Measurements from ENCODE around the gene MAP2. TPM values are rescaled to one million over a fixed set of nuclear protein-coding genes. Genes with fewer than 3 reads are reported as not detected.

MAP2 gene
- total and polyA plus RNA-seq, 9 donors: 5.4 to 23.9 (median 9.6) TPM

- H3K4me1 ChIP-seq (ENCODE audit: insufficient read depth): no peaks in the 10 kb centered on the region
- H3K27me3 ChIP-seq: no peaks in the 10 kb centered on the region
- no peaks in the 10 kb centered on the region for H3K9me3 ChIP-seq
- no peaks in the 10 kb centered on the region for H3K36me3 ChIP-seq
- no peak overlapping the region for H3K27ac ChIP-seq
- intact Hi-C loops (cut with DNase I): no loop called here
- TF ChIP-seq CTCF (IDR thresholded peaks at IDR 0.05) (no peak), POLR2A (IDR thresholded peaks at IDR 0.05) (no peak), EP300 (IDR thresholded peaks at IDR 0.05) (no peak)
- WGBS, 3 donors: 75 to 87% (median 81%) methylated on average over 4 of the region's 4 CpGs
- no peak overlapping the region for H3K4me3 ChIP-seq
- no peak for DNase-seq
Observed at GRCh38 chr2:209411718-209412117, 12.1 kb upstream of the MAP2 start.

GRCh38 chr2:209413311-209414014, 10.4 kb upstream of the MAP2 start:
- Histone ChIP-seq H3K36me3 (no peaks in the 10 kb centered on the region), H3K9me3 (no peaks in the 10 kb centered on the region), H3K4me3 (no peak overlapping the region), H3K27ac (no peak overlapping the region), H3K4me1 (ENCODE audit: insufficient read depth) (no peaks in the 10 kb centered on the region), H3K27me3 (peaks cover 4% of the 10 kb centered on the region)
- 67 to 76% (median 71%) methylated on average over 1 of the region's 1 CpG for WGBS, 3 donors
- intact Hi-C loops (cut with DNase I): no loop called here
- no peak for DNase-seq
- no peak for TF ChIP-seq EP300 (IDR thresholded peaks at IDR 0.05)

GRCh38 chr2:209416913-209417312, 6.9 kb upstream of the MAP2 start:
- H3K27ac ChIP-seq: no peak overlapping the region
- H3K4me1 ChIP-seq (ENCODE audit: insufficient read depth): no peaks in the 10 kb centered on the region
- H3K9me3 ChIP-seq: no peaks in the 10 kb centered on the region
- intact Hi-C loops (cut with DNase I): no loop called here
- no peak for DNase-seq
- no peak overlapping the region for H3K4me3 ChIP-seq
- H3K36me3 ChIP-seq: no peaks in the 10 kb centered on the region
- H3K27me3 ChIP-seq: peaks cover 4% of the 10 kb centered on the region
- TF ChIP-seq CTCF (IDR thresholded peaks at IDR 0.05) (no peak), POLR2A (IDR thresholded peaks at IDR 0.05) (no peak), EP300 (IDR thresholded peaks at IDR 0.05) (no peak)

- Histone ChIP-seq H3K4me3 (no peak overlapping the region), H3K36me3 (no peaks in the 10 kb centered on the region), H3K4me1 (ENCODE audit: insufficient read depth) (peaks cover 2% of the 10 kb centered on the region), H3K27me3 (peaks cover 4% of the 10 kb centered on the region), H3K9me3 (no peaks in the 10 kb centered on the region), H3K27ac (no peak overlapping the region)
- intact Hi-C loops (cut with DNase I): loop anchor here in 1 of 4 donors (10.0 kb wide), 1 partner anchor 133 kb away; no protein-coding TSS in a partner anchor
- TF ChIP-seq CTCF (IDR thresholded peaks at IDR 0.05): no peak
- TF ChIP-seq POLR2A (IDR thresholded peaks at IDR 0.05): no peak
- TF ChIP-seq EP300 (IDR thresholded peaks at IDR 0.05): no peak
- WGBS, 3 donors: 75 to 86% (median 81%) methylated on average over 6 of the region's 6 CpGs
- peak in 2 of 5 donors; percentile 12 to 29 for DNase-seq
Observed at GRCh38 chr2:209422191-209422754, 1.6 kb upstream of the MAP2 start.

- Histone ChIP-seq H3K4me1 (ENCODE audit: insufficient read depth) (peaks cover 2% of the 10 kb centered on the region), H3K27ac (no peak overlapping the region), H3K36me3 (no peaks in the 10 kb centered on the region), H3K27me3 (no peaks in the 10 kb centered on the region), H3K4me3 (peak overlapping the region; percentile 31), H3K9me3 (no peaks in the 10 kb centered on the region)
- DNase-seq: peak in 3 of 5 donors; percentile 28 to 40 (median 36)
- intact Hi-C loops (cut with DNase I): loop anchor here in 1 of 4 donors (10.0 kb wide), 1 partner anchor 131 kb away; no protein-coding TSS in a partner anchor
- TF ChIP-seq EP300 (IDR thresholded peaks at IDR 0.05) (no peak), CTCF (IDR thresholded peaks at IDR 0.05) (no peak), POLR2A (IDR thresholded peaks at IDR 0.05) (no peak)
- WGBS, 3 donors: 1% methylated on average over 28 of the region's 28 CpGs
Observed at GRCh38 chr2:209424199-209424701, 403 bp downstream of the MAP2 start.

Measured in ovary (tissue), 9 donors.